PFSK-1 (cell line): ENCODE data around the gene NAT16.

ENCODE experiments used
- FOXP2 ChIP-seq: optimal IDR thresholded peaks from 2 replicates; pipeline ENCODE3; 2011; ENCODE audit warnings: borderline replicate concordance, control low read depth, inconsistent platforms; ENCODE audit not compliant: insufficient read depth; ENCODE audit errors: extremely low read length, extremely low read depth
- POLR2AphosphoS5 ChIP-seq: IDR thresholded peaks from 2 replicates; pipeline ENCODE4 v1.6.1; 2012; ENCODE audit warnings: low read depth, mild to moderate bottlenecking, control low read depth, low read length, moderate library complexity
- SIN3A ChIP-seq: IDR thresholded peaks from 2 replicates; pipeline ENCODE4 v1.6.1; 2012; ENCODE audit warnings: mild to moderate bottlenecking, low read length, moderate library complexity, borderline replicate concordance; ENCODE audit not compliant: insufficient read depth
- TAF1 ChIP-seq: IDR thresholded peaks from 2 replicates; pipeline ENCODE4 v1.6.1; 2012; ENCODE audit warnings: low read length, control low read depth, borderline replicate concordance; ENCODE audit not compliant: insufficient read depth
- TF ChIP-seq, protein P1 (sequence below), 2 experiments: IDR thresholded peaks; 2 replicates each; pipeline versions ENCODE4 v1.6.1 to v1.8.0; 2011 to 2012; ENCODE audit warnings: low read depth in 2 of 2, low read length in 2 of 2, control low read depth in 1 of 2, inconsistent platforms in 1 of 2, mild to moderate bottlenecking in 1 of 2, moderate library complexity in 1 of 2; ENCODE audit not compliant: insufficient read depth in 1 of 2

NAT16 gene

GRCh38 chr7:101201695-101202602 is 21.9 kb upstream of the NAT16 start:
- no peak for TF ChIP-seq FOXP2
- no peak for TF ChIP-seq SIN3A
- TF ChIP-seq, protein P1, sequence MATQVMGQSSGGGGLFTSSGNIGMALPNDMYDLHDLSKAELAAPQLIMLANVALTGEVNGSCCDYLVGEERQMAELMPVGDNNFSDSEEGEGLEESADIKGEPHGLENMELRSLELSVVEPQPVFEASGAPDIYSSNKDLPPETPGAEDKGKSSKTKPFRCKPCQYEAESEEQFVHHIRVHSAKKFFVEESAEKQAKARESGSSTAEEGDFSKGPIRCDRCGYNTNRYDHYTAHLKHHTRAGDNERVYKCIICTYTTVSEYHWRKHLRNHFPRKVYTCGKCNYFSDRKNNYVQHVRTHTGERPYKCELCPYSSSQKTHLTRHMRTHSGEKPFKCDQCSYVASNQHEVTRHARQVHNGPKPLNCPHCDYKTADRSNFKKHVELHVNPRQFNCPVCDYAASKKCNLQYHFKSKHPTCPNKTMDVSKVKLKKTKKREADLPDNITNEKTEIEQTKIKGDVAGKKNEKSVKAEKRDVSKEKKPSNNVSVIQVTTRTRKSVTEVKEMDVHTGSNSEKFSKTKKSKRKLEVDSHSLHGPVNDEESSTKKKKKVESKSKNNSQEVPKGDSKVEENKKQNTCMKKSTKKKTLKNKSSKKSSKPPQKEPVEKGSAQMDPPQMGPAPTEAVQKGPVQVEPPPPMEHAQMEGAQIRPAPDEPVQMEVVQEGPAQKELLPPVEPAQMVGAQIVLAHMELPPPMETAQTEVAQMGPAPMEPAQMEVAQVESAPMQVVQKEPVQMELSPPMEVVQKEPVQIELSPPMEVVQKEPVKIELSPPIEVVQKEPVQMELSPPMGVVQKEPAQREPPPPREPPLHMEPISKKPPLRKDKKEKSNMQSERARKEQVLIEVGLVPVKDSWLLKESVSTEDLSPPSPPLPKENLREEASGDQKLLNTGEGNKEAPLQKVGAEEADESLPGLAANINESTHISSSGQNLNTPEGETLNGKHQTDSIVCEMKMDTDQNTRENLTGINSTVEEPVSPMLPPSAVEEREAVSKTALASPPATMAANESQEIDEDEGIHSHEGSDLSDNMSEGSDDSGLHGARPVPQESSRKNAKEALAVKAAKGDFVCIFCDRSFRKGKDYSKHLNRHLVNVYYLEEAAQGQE (IDR thresholded peaks at IDR 0.05; ENCODE audit: insufficient read depth in 1 of 2, low read depth in 2 of 2, low read length in 2 of 2): no peak
- TF ChIP-seq TAF1: no peak
- TF ChIP-seq POLR2AphosphoS5: no peak

GRCh38 chr7:101200862-101201599 is 20.9 kb upstream of the NAT16 start, which contains the start of gene MOGAT3:
Gene MOGAT3, minus strand, starts transcription at chr7:101201036. Its CDS starts 182 bp downstream, at chr7:101200854.
- TF ChIP-seq SIN3A: no peak
- TF ChIP-seq, protein P1 (IDR thresholded peaks at IDR 0.05; ENCODE audit: insufficient read depth in 1 of 2, low read depth in 2 of 2, low read length in 2 of 2): no peak
- TF ChIP-seq TAF1: no peak
- TF ChIP-seq POLR2AphosphoS5: no peak
- TF ChIP-seq FOXP2: no peak

- TF ChIP-seq, protein P1 (IDR thresholded peaks at IDR 0.05; ENCODE audit: insufficient read depth in 1 of 2, low read depth in 2 of 2, low read length in 2 of 2): no peak
- TF ChIP-seq POLR2AphosphoS5 (no peak), TAF1 (no peak), FOXP2 (no peak), SIN3A (no peak)
Observed at GRCh38 chr7:101200504-101200861, 20.4 kb upstream of the NAT16 start.

GRCh38 chr7:101198476-101198875 is 18.4 kb upstream of the NAT16 start:
- TF ChIP-seq POLR2AphosphoS5 (no peak), TAF1 (no peak), SIN3A (no peak)
- TF ChIP-seq, protein P1 (IDR thresholded peaks at IDR 0.05; ENCODE audit: insufficient read depth in 1 of 2, low read depth in 2 of 2, low read length in 2 of 2): no peak
